Immature natural killer cell (primary cell): ENCODE results near the gene TNN. TPM values are rescaled to one million over a fixed set of nuclear protein-coding genes. Genes with fewer than 3 reads are reported as not detected.

ENCODE experiments used
- DNase-seq, 3 donors: peaks; one replicate each; pipeline ENCODE4 v3.0.0; 2022; ENCODE audit warnings: mixed read lengths in 1 of 3
- H3K27ac Mint-ChIP-seq, 6 donors: one replicate each; pipeline ENCODE4 v1.8.0; 2020; ENCODE audit warnings: mixed read lengths in 6 of 6, mild to moderate bottlenecking in 5 of 6, inconsistent platforms in 4 of 6, moderate library complexity in 3 of 6
- H3K27me3 Mint-ChIP-seq, 3 donors: one replicate each; pipeline ENCODE4 v1.8.0; 2020 to 2021; ENCODE audit warnings: low read depth in 3 of 3, mild to moderate bottlenecking in 3 of 3, mixed read lengths in 3 of 3, moderate library complexity in 3 of 3, inconsistent platforms in 1 of 3
- H3K36me3 Mint-ChIP-seq, 3 donors: one replicate each; pipeline ENCODE4 v1.8.0; 2020; ENCODE audit warnings: mixed read lengths in 3 of 3, inconsistent platforms in 2 of 3, mild to moderate bottlenecking in 2 of 3
- H3K4me1 Mint-ChIP-seq, 2 donors: one replicate each; pipeline ENCODE4 v1.8.0; 2020; ENCODE audit warnings: inconsistent platforms in 2 of 2, mild to moderate bottlenecking in 2 of 2, mixed read lengths in 2 of 2, moderate library complexity in 1 of 2
- H3K4me3 Mint-ChIP-seq, 5 donors: one replicate each; pipeline ENCODE4 v1.8.0; 2020; ENCODE audit warnings: mild to moderate bottlenecking in 5 of 5, mixed read lengths in 5 of 5, inconsistent platforms in 3 of 5, moderate library complexity in 3 of 5
- H3K9me3 Mint-ChIP-seq, 6 donors: one replicate each; pipeline ENCODE4 v1.8.0; 2020; ENCODE audit warnings: mild to moderate bottlenecking in 6 of 6, mixed read lengths in 6 of 6, inconsistent platforms in 4 of 6, moderate library complexity in 3 of 6
- polyA plus RNA-seq, 3 donors: library from polyadenylated mRNA; unstranded; fragments of 300-500 nt; fragmentation: Illumina TruSeq; gene quantifications; one replicate each; pipeline ENCODE4 v1.2.3, GENCODE V29; 2021

TNN gene
- polyA plus RNA-seq, 3 donors from 2014 or later: not detected

GRCh38 chr1:175168782-175169181 lies 101.1 kb downstream of the TNN start:
- Mint-ChIP-seq H3K27me3 (peaks cover 0 to 1% (median 0%) of the 10 kb centered on the region in 3 donors), H3K27ac (peak overlapping the region in 4 of 6 donors; percentile 19 to 62 (median 37)), H3K4me3 (no peak overlapping the region), H3K9me3 (no peaks in the 10 kb centered on the region), H3K36me3 (peaks cover 20 to 52% (median 33%) of the 10 kb centered on the region in 3 donors), H3K4me1 (peaks cover 47 to 61% of the 10 kb centered on the region in 2 donors)
- DNase-seq: no peak

- H3K36me3 Mint-ChIP-seq: peaks cover 17 to 48% (median 33%) of the 10 kb centered on the region in 3 donors
- H3K27me3 Mint-ChIP-seq: peaks cover 0 to 1% (median 0%) of the 10 kb centered on the region in 3 donors
- H3K4me3 Mint-ChIP-seq: no peak overlapping the region
- peaks cover 47 to 64% of the 10 kb centered on the region in 2 donors for H3K4me1 Mint-ChIP-seq
- peak overlapping the region in 4 of 6 donors; percentile 53 to 62 (median 60) for H3K27ac Mint-ChIP-seq
- no peak for DNase-seq
- H3K9me3 Mint-ChIP-seq: no peaks in the 10 kb centered on the region
Measured at GRCh38 chr1:175169286-175170018, 101.8 kb downstream of the TNN start.

GRCh38 chr1:175171036-175171913 lies 103.6 kb downstream of the TNN start:
- Mint-ChIP-seq H3K9me3 (no peaks in the 10 kb centered on the region), H3K36me3 (peaks cover 14 to 48% (median 29%) of the 10 kb centered on the region in 3 donors), H3K4me1 (peaks cover 52 to 72% of the 10 kb centered on the region in 2 donors), H3K27ac (peak overlapping the region in 2 of 6 donors; percentile 5 to 35), H3K27me3 (peaks cover 0 to 1% (median 0%) of the 10 kb centered on the region in 3 donors), H3K4me3 (no peak overlapping the region)
- DNase-seq: no peak

GRCh38 chr1:175172503-175172902 lies 104.9 kb downstream of the TNN start:
- H3K9me3 Mint-ChIP-seq: no peaks in the 10 kb centered on the region
- H3K4me3 Mint-ChIP-seq: no peak overlapping the region
- no peak overlapping the region for H3K27ac Mint-ChIP-seq
- peaks cover 44 to 69% of the 10 kb centered on the region in 2 donors for H3K4me1 Mint-ChIP-seq
- peaks cover 11 to 49% (median 29%) of the 10 kb centered on the region in 3 donors for H3K36me3 Mint-ChIP-seq
- H3K27me3 Mint-ChIP-seq: peaks cover 0 to 1% (median 0%) of the 10 kb centered on the region in 3 donors
- no peak for DNase-seq

- peaks cover 11 to 49% (median 29%) of the 10 kb centered on the region in 3 donors for H3K36me3 Mint-ChIP-seq
- peaks cover 0 to 1% (median 0%) of the 10 kb centered on the region in 3 donors for H3K27me3 Mint-ChIP-seq
- H3K27ac Mint-ChIP-seq: no peak overlapping the region
- no peaks in the 10 kb centered on the region for H3K9me3 Mint-ChIP-seq
- DNase-seq: no peak
- peaks cover 35 to 67% of the 10 kb centered on the region in 2 donors for H3K4me1 Mint-ChIP-seq
- H3K4me3 Mint-ChIP-seq: no peak overlapping the region
Measured at GRCh38 chr1:175173531-175173930, 105.9 kb downstream of the TNN start.

GRCh38 chr1:175174309-175175102 lies 106.9 kb downstream of the TNN start:
- peak overlapping the region in 4 of 6 donors; percentile 14 to 48 (median 22) for H3K27ac Mint-ChIP-seq
- no peak overlapping the region for H3K4me3 Mint-ChIP-seq
- peaks cover 0 to 1% (median 0%) of the 10 kb centered on the region in 3 donors for H3K27me3 Mint-ChIP-seq
- no peaks in the 10 kb centered on the region for H3K9me3 Mint-ChIP-seq
- H3K36me3 Mint-ChIP-seq: peaks cover 11 to 42% (median 27%) of the 10 kb centered on the region in 3 donors
- DNase-seq: no peak
- H3K4me1 Mint-ChIP-seq: peaks cover 29 to 67% of the 10 kb centered on the region in 2 donors

GRCh38 chr1:175176246-175176645 lies 108.6 kb downstream of the TNN start:
- DNase-seq: no peak
- no peak overlapping the region for H3K4me3 Mint-ChIP-seq
- peaks cover 12 to 36% (median 17%) of the 10 kb centered on the region in 3 donors for H3K36me3 Mint-ChIP-seq
- peak overlapping the region in 2 of 6 donors; percentile 12 to 43 for H3K27ac Mint-ChIP-seq
- peaks cover 0 to 1% (median 0%) of the 10 kb centered on the region in 3 donors for H3K27me3 Mint-ChIP-seq
- H3K9me3 Mint-ChIP-seq: no peaks in the 10 kb centered on the region
- peaks cover 28 to 62% of the 10 kb centered on the region in 2 donors for H3K4me1 Mint-ChIP-seq

- DNase-seq: no peak
- Mint-ChIP-seq H3K27ac (peak overlapping the region in 2 of 6 donors; percentile 19 to 31), H3K4me1 (peaks cover 40 to 68% of the 10 kb centered on the region in 2 donors), H3K4me3 (no peak overlapping the region), H3K36me3 (peaks cover 16 to 34% (median 21%) of the 10 kb centered on the region in 3 donors), H3K27me3 (no peaks in the 10 kb centered on the region), H3K9me3 (no peaks in the 10 kb centered on the region)
Measured at GRCh38 chr1:175178056-175178455, 110.4 kb downstream of the TNN start.

- Mint-ChIP-seq H3K36me3 (peaks cover 16 to 30% (median 19%) of the 10 kb centered on the region in 3 donors), H3K4me1 (peaks cover 42 to 69% of the 10 kb centered on the region in 2 donors), H3K27ac (peak overlapping the region in 2 of 6 donors; percentile 19 to 31), H3K9me3 (no peaks in the 10 kb centered on the region), H3K27me3 (no peaks in the 10 kb centered on the region), H3K4me3 (no peak overlapping the region)
- no peak for DNase-seq
Measured at GRCh38 chr1:175178456-175178855, 110.8 kb downstream of the TNN start.

GRCh38 chr1:175179837-175180590 lies 112.4 kb downstream of the TNN start:
- Mint-ChIP-seq H3K4me1 (peaks cover 45 to 66% of the 10 kb centered on the region in 2 donors), H3K27ac (peak overlapping the region in 2 of 6 donors; percentile 52 to 55), H3K9me3 (no peaks in the 10 kb centered on the region), H3K27me3 (no peaks in the 10 kb centered on the region), H3K36me3 (peaks cover 13 to 27% (median 19%) of the 10 kb centered on the region in 3 donors), H3K4me3 (no peak overlapping the region)
- DNase-seq: no peak

GRCh38 chr1:175182201-175182746 lies 114.6 kb downstream of the TNN start:
- Mint-ChIP-seq H3K36me3 (peaks cover 26 to 34% (median 29%) of the 10 kb centered on the region in 3 donors), H3K4me3 (no peak overlapping the region)

GRCh38 chr1:175183586-175183985 lies 116.0 kb downstream of the TNN start:
- H3K9me3 Mint-ChIP-seq: no peaks in the 10 kb centered on the region
- peaks cover 26 to 36% (median 29%) of the 10 kb centered on the region in 3 donors for H3K36me3 Mint-ChIP-seq
- DNase-seq: no peak
- no peak overlapping the region for H3K27ac Mint-ChIP-seq
- H3K4me3 Mint-ChIP-seq: no peak overlapping the region
- H3K4me1 Mint-ChIP-seq: peaks cover 76 to 86% of the 10 kb centered on the region in 2 donors
- H3K27me3 Mint-ChIP-seq: no peaks in the 10 kb centered on the region

More at GRCh38 chr1:175182201-175182746, 114.6 kb downstream of the TNN start:
- H3K4me1 Mint-ChIP-seq: peaks cover 65 to 82% of the 10 kb centered on the region in 2 donors
- DNase-seq: no peak
- H3K27ac Mint-ChIP-seq: peak overlapping the region in 1 of 6 donors; percentile 8
- H3K9me3 Mint-ChIP-seq: no peaks in the 10 kb centered on the region
- H3K27me3 Mint-ChIP-seq: no peaks in the 10 kb centered on the region
